ENCODE data around the gene GHRHR. TPM values are rescaled to one million over a fixed set of nuclear protein-coding genes. Genes with fewer than 3 reads are reported as not detected.

The GHRHR gene
- total RNA-seq, 1 experiment from 2014 or later: not detected

- DNase-seq (ENCODE audit: low read depth): no peak
These were observed 35.4 kb upstream of the GHRHR start for GRCh38 chr7:30928254-30928872.

GRCh38 chr7:30929686-30930085 is 34.1 kb upstream of the GHRHR start:
- no peak for DNase-seq (ENCODE audit: low read depth)

- no peak for DNase-seq (ENCODE audit: low read depth)
These were observed 33.1 kb upstream of the GHRHR start for GRCh38 chr7:30930621-30931020.

GRCh38 chr7:30931161-30931928 is 32.4 kb upstream of the GHRHR start:
- peak; percentile 71 for DNase-seq (ENCODE audit: low read depth)

GRCh38 chr7:30931929-30932540 is 31.7 kb upstream of the GHRHR start:
- DNase-seq (ENCODE audit: low read depth): no peak

GRCh38 chr7:30932562-30932961 is 31.2 kb upstream of the GHRHR start:
- DNase-seq (ENCODE audit: low read depth): peak; percentile 14

GRCh38 chr7:30933124-30933974 is 30.4 kb upstream of the GHRHR start:
- DNase-seq (ENCODE audit: low read depth): no peak

- DNase-seq (ENCODE audit: low read depth): no peak
These were observed 29.5 kb upstream of the GHRHR start for GRCh38 chr7:30934225-30934624.

GRCh38 chr7:30934732-30935568 is 28.8 kb upstream of the GHRHR start:
- DNase-seq (ENCODE audit: low read depth): no peak

- DNase-seq (ENCODE audit: low read depth): no peak
These were observed 28.2 kb upstream of the GHRHR start for GRCh38 chr7:30935569-30935877.

- DNase-seq (ENCODE audit: low read depth): no peak
These were observed 27.0 kb upstream of the GHRHR start for GRCh38 chr7:30936650-30937245.

GRCh38 chr7:30937416-30937815 is 26.3 kb upstream of the GHRHR start:
- no peak for DNase-seq (ENCODE audit: low read depth)

- peak; percentile 93 for DNase-seq (ENCODE audit: low read depth)
These were observed 25.1 kb upstream of the GHRHR start for GRCh38 chr7:30938435-30939316.

- no peak for DNase-seq (ENCODE audit: low read depth)
These were observed 22.0 kb upstream of the GHRHR start for GRCh38 chr7:30941582-30942323.

GRCh38 chr7:30950197-30950596 is 13.6 kb upstream of the GHRHR start:
- no peak for DNase-seq (ENCODE audit: low read depth)

- no peak for DNase-seq (ENCODE audit: low read depth)
These were observed 8.8 kb upstream of the GHRHR start for GRCh38 chr7:30954914-30955313.

- DNase-seq (ENCODE audit: low read depth): no peak
These were observed 7.0 kb upstream of the GHRHR start for GRCh38 chr7:30956704-30957103.

- peak; percentile 67 for DNase-seq (ENCODE audit: low read depth)
These were observed 1.6 kb downstream of the GHRHR start for GRCh38 chr7:30965372-30965771.

- DNase-seq (ENCODE audit: low read depth): no peak
These were observed 2.1 kb downstream of the GHRHR start for GRCh38 chr7:30965883-30966282.
